ENCODE data around the gene PPCS.
A peak's percentile ranks its signal among the peaks of the same experiment; 100 is the strongest.

Gene PPCS

GRCh38 chr1:42434340-42434739 lies 22.0 kb upstream of the PPCS start:
- no peak overlapping the region for H3K14ac ChIP-seq (ENCODE audit: low read length)
- H3K18ac ChIP-seq (ENCODE audit: low read length): no peak overlapping the region
- no peak overlapping the region for H4K8ac ChIP-seq (ENCODE audit: low read depth, low read length)
- H3K4me1 ChIP-seq (ENCODE audit: control insufficient read depth in 1 of 2, insufficient read depth in 2 of 2, low read length in 2 of 2): peaks cover 0 to 7% of the 10 kb centered on the region in 2 experiments
- no peak overlapping the region for H3K4ac ChIP-seq (ENCODE audit: low read depth, low read length)
- H2AFZ ChIP-seq (ENCODE audit: insufficient read depth, low read length, poor library complexity): no peak overlapping the region
- no peaks in the 10 kb centered on the region for H3K9me3 ChIP-seq (ENCODE audit: insufficient read depth, low read depth, low read length)
- H3K36me3 ChIP-seq (ENCODE audit: control insufficient read depth in 1 of 2, insufficient read depth in 2 of 2, low read length in 2 of 2): no peaks in the 10 kb centered on the region
- no peak overlapping the region for H2AK5ac ChIP-seq (ENCODE audit: low read length)
- H3K4me2 ChIP-seq (ENCODE audit: low read length): no peak overlapping the region
- no peak overlapping the region for H2BK12ac ChIP-seq (ENCODE audit: low read length)
- no CpG with 5 or more reads among the region's 4 CpGs for WGBS (ENCODE audit: extremely low coverage, insufficient coverage, insufficient read length)
- no peak overlapping the region for H4K12ac ChIP-seq (ENCODE audit: low read depth, low read length)
- no peak overlapping the region for H2BK120ac ChIP-seq (ENCODE audit: insufficient read depth, low read length, poor library complexity)
- H3K27ac ChIP-seq (ENCODE audit: low read depth, low read length): no peak overlapping the region
- H3K79me1 ChIP-seq (ENCODE audit: low read length): no peaks in the 10 kb centered on the region
- H2BK5ac ChIP-seq (ENCODE audit: low read depth, low read length, poor library complexity): no peak overlapping the region
- no peaks in the 10 kb centered on the region for H3K27me3 ChIP-seq (ENCODE audit: insufficient read depth, low read length)
- no peak overlapping the region for H3K4me3 ChIP-seq (ENCODE audit: low read depth, low read length)
- no peak overlapping the region for H3K9ac ChIP-seq (ENCODE audit: low read length)
- no peak for DNase-seq
- no peak overlapping the region for H4K91ac ChIP-seq (ENCODE audit: low read depth, low read length)
- H3K79me2 ChIP-seq (ENCODE audit: control insufficient read depth, insufficient read depth, low read length, poor library complexity): no peaks in the 10 kb centered on the region
- H3K23ac ChIP-seq (ENCODE audit: low read length): no peak overlapping the region

GRCh38 chr1:42439940-42440339 lies 16.4 kb upstream of the PPCS start:
- Histone ChIP-seq H3K27me3 (ENCODE audit: insufficient read depth, low read length) (no peaks in the 10 kb centered on the region), H3K36me3 (ENCODE audit: control insufficient read depth in 1 of 2, insufficient read depth in 2 of 2, low read length in 2 of 2) (no peaks in the 10 kb centered on the region), H4K12ac (ENCODE audit: low read depth, low read length) (no peak overlapping the region), H4K8ac (ENCODE audit: low read depth, low read length) (no peak overlapping the region), H2AFZ (ENCODE audit: insufficient read depth, low read length, poor library complexity) (no peak overlapping the region), H2BK5ac (ENCODE audit: low read depth, low read length, poor library complexity) (no peak overlapping the region), H3K14ac (ENCODE audit: low read length) (no peak overlapping the region), H3K79me2 (ENCODE audit: control insufficient read depth, insufficient read depth, low read length, poor library complexity) (no peaks in the 10 kb centered on the region), H2BK120ac (ENCODE audit: insufficient read depth, low read length, poor library complexity) (no peak overlapping the region), H3K9ac (ENCODE audit: low read length) (no peak overlapping the region), H3K18ac (ENCODE audit: low read length) (no peak overlapping the region), H4K91ac (ENCODE audit: low read depth, low read length) (no peak overlapping the region), H3K27ac (ENCODE audit: low read depth, low read length) (no peak overlapping the region), H3K4ac (ENCODE audit: low read depth, low read length) (no peak overlapping the region), H2AK5ac (ENCODE audit: low read length) (no peak overlapping the region), H3K4me3 (ENCODE audit: low read depth, low read length) (no peak overlapping the region), H3K9me3 (ENCODE audit: insufficient read depth, low read depth, low read length) (no peaks in the 10 kb centered on the region), H2BK12ac (ENCODE audit: low read length) (no peak overlapping the region), H3K79me1 (ENCODE audit: low read length) (no peaks in the 10 kb centered on the region), H3K23ac (ENCODE audit: low read length) (no peak overlapping the region), H3K4me1 (ENCODE audit: control insufficient read depth in 1 of 2, insufficient read depth in 2 of 2, low read length in 2 of 2) (no peaks in the 10 kb centered on the region), H3K4me2 (ENCODE audit: low read length) (no peak overlapping the region)
- DNase-seq: peak in 1 of 2 donors; percentile 69
- no CpG with 5 or more reads among the region's 2 CpGs for WGBS (ENCODE audit: extremely low coverage, insufficient coverage, insufficient read length)

GRCh38 chr1:42442662-42443061 lies 13.7 kb upstream of the PPCS start:
- Histone ChIP-seq H3K27me3 (ENCODE audit: insufficient read depth, low read length) (no peaks in the 10 kb centered on the region), H3K4me1 (ENCODE audit: control insufficient read depth in 1 of 2, insufficient read depth in 2 of 2, low read length in 2 of 2) (no peaks in the 10 kb centered on the region), H4K12ac (ENCODE audit: low read depth, low read length) (no peak overlapping the region), H2BK120ac (ENCODE audit: insufficient read depth, low read length, poor library complexity) (no peak overlapping the region), H3K9ac (ENCODE audit: low read length) (no peak overlapping the region), H2AK5ac (ENCODE audit: low read length) (no peak overlapping the region), H3K79me2 (ENCODE audit: control insufficient read depth, insufficient read depth, low read length, poor library complexity) (no peaks in the 10 kb centered on the region), H3K27ac (ENCODE audit: low read depth, low read length) (no peak overlapping the region), H3K4ac (ENCODE audit: low read depth, low read length) (no peak overlapping the region), H4K8ac (ENCODE audit: low read depth, low read length) (no peak overlapping the region), H3K4me2 (ENCODE audit: low read length) (no peak overlapping the region), H2AFZ (ENCODE audit: insufficient read depth, low read length, poor library complexity) (no peak overlapping the region), H3K9me3 (ENCODE audit: insufficient read depth, low read depth, low read length) (no peaks in the 10 kb centered on the region), H3K36me3 (ENCODE audit: control insufficient read depth in 1 of 2, insufficient read depth in 2 of 2, low read length in 2 of 2) (no peaks in the 10 kb centered on the region), H4K91ac (ENCODE audit: low read depth, low read length) (no peak overlapping the region), H3K23ac (ENCODE audit: low read length) (no peak overlapping the region), H3K18ac (ENCODE audit: low read length) (no peak overlapping the region), H2BK5ac (ENCODE audit: low read depth, low read length, poor library complexity) (no peak overlapping the region), H3K4me3 (ENCODE audit: low read depth, low read length) (no peak overlapping the region), H3K79me1 (ENCODE audit: low read length) (no peaks in the 10 kb centered on the region), H3K14ac (ENCODE audit: low read length) (no peak overlapping the region), H2BK12ac (ENCODE audit: low read length) (no peak overlapping the region)
- no peak for DNase-seq
- WGBS (ENCODE audit: extremely low coverage, insufficient coverage, insufficient read length): no CpG with 5 or more reads among the region's 2 CpGs

- Histone ChIP-seq H2AFZ (ENCODE audit: insufficient read depth, low read length, poor library complexity) (no peak overlapping the region), H3K18ac (ENCODE audit: low read length) (no peak overlapping the region)
Measured at GRCh38 chr1:42449256-42449655, 7.1 kb upstream of the PPCS start.

More at GRCh38 chr1:42449256-42449655, 7.1 kb upstream of the PPCS start:
- Histone ChIP-seq H3K4ac (ENCODE audit: low read depth, low read length) (no peak overlapping the region), H4K12ac (ENCODE audit: low read depth, low read length) (no peak overlapping the region), H2AK5ac (ENCODE audit: low read length) (no peak overlapping the region), H2BK12ac (ENCODE audit: low read length) (no peak overlapping the region), H3K27ac (ENCODE audit: low read depth, low read length) (no peak overlapping the region), H3K14ac (ENCODE audit: low read length) (no peak overlapping the region), H2BK120ac (ENCODE audit: insufficient read depth, low read length, poor library complexity) (no peak overlapping the region), H3K9ac (ENCODE audit: low read length) (no peak overlapping the region), H3K79me2 (ENCODE audit: control insufficient read depth, insufficient read depth, low read length, poor library complexity) (no peaks in the 10 kb centered on the region), H3K27me3 (ENCODE audit: insufficient read depth, low read length) (no peaks in the 10 kb centered on the region), H4K8ac (ENCODE audit: low read depth, low read length) (no peak overlapping the region), H3K79me1 (ENCODE audit: low read length) (no peaks in the 10 kb centered on the region), H3K23ac (ENCODE audit: low read length) (no peak overlapping the region), H4K91ac (ENCODE audit: low read depth, low read length) (no peak overlapping the region), H3K4me3 (ENCODE audit: low read depth, low read length) (no peak overlapping the region), H3K4me1 (ENCODE audit: control insufficient read depth in 1 of 2, insufficient read depth in 2 of 2, low read length in 2 of 2) (no peaks in the 10 kb centered on the region), H3K9me3 (ENCODE audit: insufficient read depth, low read depth, low read length) (no peaks in the 10 kb centered on the region), H2BK5ac (ENCODE audit: low read depth, low read length, poor library complexity) (no peak overlapping the region), H3K4me2 (ENCODE audit: low read length) (no peak overlapping the region), H3K36me3 (ENCODE audit: control insufficient read depth in 1 of 2, insufficient read depth in 2 of 2, low read length in 2 of 2) (no peaks in the 10 kb centered on the region)
- DNase-seq: no peak

All from trophoblast cell (in vitro differentiated cells and primary cell).